D721Med (cell line): ENCODE data around the gene MIEF2.

Source experiments
- DNase-seq: peaks from one replicate; pipeline ENCODE4 v3.0.0; 2011; ENCODE audit warnings: low spot score; ENCODE audit not compliant: insufficient read length
- FAIRE-seq: peaks from 2 replicates; lab custom pipeline; 2011; peaks lifted over from hg19 to GRCh38; lab: Jason Lieb, UNC
- TF ChIP-seq, protein P1 (sequence below): IDR thresholded peaks from 2 replicates; pipeline ENCODE4 v1.5.1; 2012; ENCODE audit warnings: mild to moderate bottlenecking, control low read depth; ENCODE audit not compliant: insufficient read depth; ENCODE audit errors: missing control alignments

Gene MIEF2

DNA sequence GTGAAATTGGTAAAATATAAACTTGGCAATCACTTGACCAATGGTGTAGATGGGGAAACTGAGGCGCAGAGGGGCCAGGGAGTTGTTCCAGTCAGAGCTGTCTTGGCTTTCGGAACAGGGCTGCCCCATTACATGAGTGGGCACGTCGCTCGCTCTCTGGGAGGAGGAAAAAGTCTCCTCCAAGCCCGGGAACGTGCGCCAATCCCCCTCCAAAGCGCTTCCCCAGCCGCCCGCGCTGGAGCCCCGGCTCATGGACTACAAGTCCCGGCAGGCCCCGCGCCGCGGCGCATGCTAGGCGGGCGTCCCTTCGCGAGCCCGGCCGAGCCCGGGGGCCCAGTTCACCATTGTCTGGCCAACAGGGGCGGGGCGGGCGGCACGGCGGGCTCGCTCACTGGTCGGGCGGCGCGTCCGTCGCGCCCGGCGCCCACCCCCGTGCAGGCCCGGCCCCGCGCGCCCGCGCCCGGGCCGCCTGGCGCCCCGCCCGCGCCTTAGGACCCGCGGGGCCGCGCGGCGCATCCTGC is 35.3 kb upstream of the MIEF2 start, which contains the start of gene LLGL1:
TSS of gene LLGL1 (plus strand) at position 515 of the 521 bp plus-strand sequence. CDS start 48 bp downstream, outside the sequence.
- no peak for FAIRE-seq
- TF ChIP-seq, protein P1, sequence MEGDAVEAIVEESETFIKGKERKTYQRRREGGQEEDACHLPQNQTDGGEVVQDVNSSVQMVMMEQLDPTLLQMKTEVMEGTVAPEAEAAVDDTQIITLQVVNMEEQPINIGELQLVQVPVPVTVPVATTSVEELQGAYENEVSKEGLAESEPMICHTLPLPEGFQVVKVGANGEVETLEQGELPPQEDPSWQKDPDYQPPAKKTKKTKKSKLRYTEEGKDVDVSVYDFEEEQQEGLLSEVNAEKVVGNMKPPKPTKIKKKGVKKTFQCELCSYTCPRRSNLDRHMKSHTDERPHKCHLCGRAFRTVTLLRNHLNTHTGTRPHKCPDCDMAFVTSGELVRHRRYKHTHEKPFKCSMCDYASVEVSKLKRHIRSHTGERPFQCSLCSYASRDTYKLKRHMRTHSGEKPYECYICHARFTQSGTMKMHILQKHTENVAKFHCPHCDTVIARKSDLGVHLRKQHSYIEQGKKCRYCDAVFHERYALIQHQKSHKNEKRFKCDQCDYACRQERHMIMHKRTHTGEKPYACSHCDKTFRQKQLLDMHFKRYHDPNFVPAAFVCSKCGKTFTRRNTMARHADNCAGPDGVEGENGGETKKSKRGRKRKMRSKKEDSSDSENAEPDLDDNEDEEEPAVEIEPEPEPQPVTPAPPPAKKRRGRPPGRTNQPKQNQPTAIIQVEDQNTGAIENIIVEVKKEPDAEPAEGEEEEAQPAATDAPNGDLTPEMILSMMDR: no peak
- DNase-seq: peak; percentile 99

DNA sequence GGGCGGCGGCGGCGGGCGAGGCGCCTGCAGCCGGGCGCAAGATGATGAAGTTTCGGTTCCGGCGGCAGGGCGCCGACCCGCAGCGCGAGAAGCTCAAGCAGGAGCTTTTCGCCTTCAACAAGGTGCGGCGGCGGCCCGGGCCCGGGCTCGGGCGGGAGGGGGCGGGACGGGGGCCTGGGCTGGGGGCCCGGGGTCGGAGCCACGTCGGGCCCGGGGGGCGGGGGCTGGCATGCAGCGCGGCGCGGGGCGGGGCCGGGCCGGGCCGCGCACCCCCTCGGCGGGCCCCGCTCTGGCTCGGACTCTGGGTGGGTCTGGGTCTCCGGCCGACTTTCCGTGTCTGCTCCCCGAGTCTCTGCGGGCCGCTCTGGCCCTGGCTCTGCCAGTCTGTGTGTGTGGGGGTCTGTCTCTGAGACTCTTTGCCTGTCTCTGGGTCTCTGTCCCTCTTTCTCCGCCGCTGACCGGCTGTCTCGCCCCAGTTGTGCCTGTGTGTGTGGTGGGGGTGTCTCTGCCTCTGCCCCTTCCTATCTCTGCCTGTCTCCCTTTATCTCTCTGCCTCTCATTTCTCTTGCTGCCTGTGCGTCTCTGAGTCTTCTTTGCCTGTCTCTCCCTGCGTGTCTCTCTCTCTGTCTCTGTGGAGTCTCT is 34.7 kb upstream of the MIEF2 start:
- no peak for DNase-seq
- TF ChIP-seq, protein P1: no peak
- no peak for FAIRE-seq

DNA sequence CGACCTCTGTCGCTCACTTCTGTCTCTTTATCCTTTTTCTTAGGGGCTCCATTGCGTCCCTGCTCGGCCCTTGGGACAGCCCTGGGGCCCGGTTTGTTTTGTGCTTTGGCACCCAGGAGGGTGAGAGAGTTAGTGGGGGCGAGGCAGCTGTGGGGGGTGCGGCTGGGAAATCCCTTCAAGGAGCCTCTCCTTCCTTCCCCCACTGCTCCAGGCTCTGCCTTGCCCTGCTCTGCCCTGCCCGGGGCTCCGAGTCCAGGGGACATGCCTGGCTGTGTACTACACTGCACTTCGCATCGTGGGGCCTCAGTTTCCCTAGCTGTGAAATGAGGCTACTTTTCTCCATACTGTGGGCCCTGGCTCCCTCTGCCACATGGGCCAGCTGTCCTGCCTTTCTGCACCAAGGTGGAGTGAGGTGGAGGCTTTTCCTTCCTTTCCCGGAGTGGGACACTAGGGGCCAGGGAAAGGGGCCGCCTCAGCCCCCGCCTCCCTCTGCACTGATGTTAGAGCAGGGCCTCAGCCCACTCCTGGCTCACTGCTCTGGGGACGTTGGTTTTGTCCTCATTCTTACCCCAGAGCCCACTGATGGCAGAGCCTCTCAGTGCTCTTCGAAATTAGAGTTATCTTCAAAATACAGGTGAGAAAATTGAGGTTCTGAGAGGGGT is 34.0 kb upstream of the MIEF2 start:
- FAIRE-seq (no peak), DNase-seq (no peak)
- TF ChIP-seq, protein P1: no peak

DNA sequence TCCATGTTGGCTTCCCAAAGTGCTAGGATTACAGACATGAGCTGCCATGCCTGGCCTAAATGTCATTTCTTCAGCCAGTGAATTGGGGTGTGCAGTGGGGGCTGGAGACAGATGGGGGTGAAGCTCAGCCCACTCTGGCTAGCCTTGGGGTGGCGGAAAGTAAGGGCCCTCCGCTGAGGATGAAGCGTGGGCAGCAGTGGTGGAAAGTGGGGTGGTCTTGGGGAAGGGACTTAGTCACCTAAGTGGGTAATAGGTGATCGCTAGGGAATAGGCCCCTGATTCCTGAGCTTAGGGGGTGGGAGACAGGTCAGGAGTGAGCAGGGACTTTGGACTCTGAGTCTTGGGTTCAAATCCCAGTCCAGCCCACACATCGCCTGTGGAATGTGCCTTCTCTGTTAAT is 32.8 kb upstream of the MIEF2 start:
- FAIRE-seq: no peak
- TF ChIP-seq, protein P1: no peak
- DNase-seq: no peak

DNA sequence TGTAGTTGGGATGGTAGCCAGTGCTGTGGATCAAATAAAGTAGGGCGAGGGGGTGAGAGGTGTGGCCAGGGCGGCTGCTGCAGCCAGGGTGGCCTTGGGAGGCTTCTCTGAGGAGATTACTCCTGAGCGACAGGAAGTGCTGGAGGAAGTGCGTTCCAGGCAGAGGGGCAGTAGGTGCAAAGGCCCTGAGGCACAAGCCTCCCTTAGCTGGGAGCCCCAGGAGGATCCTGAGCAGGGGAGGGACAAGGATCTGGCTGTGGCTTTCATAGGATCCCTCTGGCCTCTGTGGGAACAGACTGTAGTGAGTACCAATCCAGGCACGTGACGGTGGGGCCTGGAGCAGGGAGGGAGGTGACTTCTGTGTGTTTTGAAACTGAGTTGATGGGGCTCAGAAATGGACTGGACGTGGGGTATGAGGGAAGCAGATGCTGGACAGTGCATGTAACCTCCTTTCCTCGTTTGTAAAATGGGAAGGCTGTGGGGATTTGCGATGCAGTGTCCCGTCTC is 32.2 kb upstream of the MIEF2 start:
- TF ChIP-seq, protein P1: no peak
- FAIRE-seq (no peak), DNase-seq (no peak)

DNA sequence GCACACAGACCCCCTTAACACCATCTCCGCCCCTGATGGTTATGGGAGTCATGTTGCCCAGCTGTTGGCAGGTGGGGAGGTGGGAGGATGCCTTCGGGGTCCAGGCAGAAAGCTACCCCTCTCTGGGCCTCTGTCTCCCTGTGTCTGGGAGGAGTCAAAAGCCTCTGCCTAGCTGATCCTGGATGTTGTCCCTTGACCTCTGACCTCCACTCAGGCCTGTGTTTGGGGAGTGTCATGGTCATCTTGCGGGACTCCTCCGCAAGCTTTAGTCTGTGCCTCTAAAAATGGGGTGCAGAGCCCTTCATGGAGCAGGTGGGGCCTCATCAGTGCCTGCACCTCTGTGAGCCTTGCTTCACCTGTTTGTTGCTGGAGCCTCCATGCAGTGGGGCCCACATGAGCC is 31.2 kb upstream of the MIEF2 start:
- no peak for FAIRE-seq
- TF ChIP-seq, protein P1: no peak
- DNase-seq: no peak
